ENCODE measurements around the gene CUEDC2.

- TF ChIP-seq CTCF (IDR thresholded peaks at IDR 0.05) (no peak), POLR2A (IDR thresholded peaks at IDR 0.05) (no peak)
Measured at GRCh38 chr10:102375867-102376266, 56.5 kb downstream of the CUEDC2 start.

All from tibial nerve (tissue), 3 donors.